SKM-1 (cell line): Measurements from ENCODE around the gene ZKSCAN5.
"Not testable (repeated sequence)": the region's sequence is repeated elsewhere in the genome, so short reads cannot be mapped to it uniquely, and the experiment has no call there.

Experiments
- DNase-seq: peaks from one replicate; lab custom pipeline; 2025; ENCODE audit not compliant: unreplicated experiment; lab: John Stamatoyannopoulos, UW

Gene ZKSCAN5

DNA sequence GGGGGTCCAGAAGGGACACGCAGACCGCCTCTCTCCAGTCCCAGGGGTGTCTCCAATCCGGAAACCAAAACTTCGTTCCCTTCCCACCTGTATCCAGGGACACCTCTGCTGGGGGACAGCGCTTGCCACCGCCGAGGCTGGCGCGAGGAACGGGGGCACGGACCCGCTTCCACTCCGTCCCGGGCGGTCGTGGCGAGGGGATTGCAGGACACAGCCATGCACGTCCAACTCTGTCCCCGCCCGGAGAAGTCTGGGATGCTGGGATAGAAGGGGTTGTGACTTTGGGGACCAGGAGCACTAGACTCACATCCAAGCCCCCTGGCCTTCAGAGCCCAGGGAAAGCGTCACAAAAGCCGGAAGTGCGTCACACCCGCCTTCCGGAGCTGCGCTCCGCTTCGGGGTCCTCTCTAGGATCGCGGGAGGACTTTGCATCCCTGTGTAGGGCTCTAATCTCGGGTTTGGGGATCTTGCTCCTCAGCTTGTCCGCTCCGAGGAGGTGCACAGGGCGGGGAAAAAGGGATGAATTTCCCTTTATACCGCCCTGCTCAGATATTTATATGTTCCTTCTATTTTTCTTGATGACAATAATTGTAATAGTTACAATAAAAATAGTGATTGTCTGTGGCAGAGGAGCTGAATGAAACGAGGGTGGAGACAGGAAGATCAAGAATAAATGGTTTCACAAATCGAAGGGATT lies 47.5 kb downstream of the ZKSCAN5 start, which contains the start of gene FAM200A:
Gene FAM200A (minus strand): TSS at position 348 of the 697 bp plus-strand sequence. CDS start 3,707 bp downstream, outside the sequence.
- peak; percentile 68 for DNase-seq

GRCh38 chr7:99553039-99553438 lies 48.6 kb downstream of the ZKSCAN5 start:
- no peak for DNase-seq

DNA sequence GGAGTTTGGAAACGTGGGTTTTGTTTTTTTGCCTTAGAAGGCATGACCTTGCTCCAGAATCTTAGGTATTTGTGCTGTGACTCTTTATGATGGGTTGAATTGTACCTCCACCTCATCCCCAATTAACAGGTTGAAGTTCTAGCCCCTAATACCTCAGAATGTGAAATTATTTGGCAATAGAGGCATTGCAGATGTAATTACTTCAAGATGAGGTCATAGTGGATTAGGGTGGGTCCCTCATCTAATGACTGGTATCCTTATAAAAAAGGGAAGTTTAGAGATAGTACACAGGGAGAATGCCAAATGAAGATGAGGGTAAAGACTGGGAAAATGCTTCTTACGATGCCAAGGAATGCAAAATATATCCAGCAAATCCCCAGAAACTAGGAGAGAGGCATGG lies 50.5 kb downstream of the ZKSCAN5 start:
- DNase-seq, result no peak

- DNase-seq, result no peak
These were observed 52.7 kb downstream of the ZKSCAN5 start for GRCh38 chr7:99557196-99557607.

GRCh38 chr7:99557940-99558305 lies 53.5 kb downstream of the ZKSCAN5 start:
- DNase-seq, result no peak

DNA sequence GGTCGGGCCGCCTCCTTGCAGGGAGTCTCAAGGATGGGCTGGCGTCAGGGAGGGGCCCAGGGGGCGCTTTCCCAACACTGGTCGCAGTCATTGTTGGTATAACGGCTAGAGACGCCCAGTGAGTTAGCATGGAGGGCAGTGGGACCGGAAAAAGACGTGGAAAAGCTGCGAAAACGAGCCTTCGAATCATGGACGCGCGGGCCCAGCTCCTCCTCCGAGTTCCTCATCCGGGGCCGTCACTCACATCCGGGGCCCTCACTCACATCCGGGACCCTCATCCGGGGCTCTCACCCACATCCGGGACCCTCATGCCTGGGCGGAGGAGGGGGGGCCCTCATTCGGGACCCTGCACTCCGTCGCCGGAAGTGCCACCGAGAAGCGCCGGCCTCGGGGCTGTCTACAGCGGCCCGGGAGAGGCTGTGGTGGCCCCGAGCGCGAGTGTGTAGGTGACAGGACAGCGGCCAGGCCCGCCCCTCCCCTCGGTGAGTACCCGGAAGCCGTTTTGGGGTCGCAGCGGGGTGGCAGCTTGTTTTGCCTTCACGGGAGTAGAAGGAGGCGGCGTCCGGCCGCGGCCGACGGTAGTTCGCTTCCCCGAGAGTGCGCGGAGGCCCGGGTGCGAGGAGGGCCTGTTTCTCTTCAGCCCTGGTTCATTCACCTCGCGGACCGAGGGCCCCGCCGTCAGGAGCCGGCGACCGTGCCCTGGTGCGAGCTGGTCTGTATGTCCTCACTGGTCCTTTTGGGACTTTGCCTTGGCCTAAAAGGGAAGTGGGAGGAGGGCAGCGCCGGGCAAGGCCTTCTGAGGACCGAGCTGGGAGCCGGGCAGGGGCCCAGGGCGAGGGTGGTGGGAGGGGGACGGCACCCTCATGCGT lies 54.1 kb downstream of the ZKSCAN5 start, which contains the start of gene ZNF655:
Gene ZNF655 (plus strand): TSS at position 337 of the 869 bp plus-strand sequence. CDS start 1,918 bp downstream, outside the sequence.
- peak; percentile 51 for DNase-seq

DNA sequence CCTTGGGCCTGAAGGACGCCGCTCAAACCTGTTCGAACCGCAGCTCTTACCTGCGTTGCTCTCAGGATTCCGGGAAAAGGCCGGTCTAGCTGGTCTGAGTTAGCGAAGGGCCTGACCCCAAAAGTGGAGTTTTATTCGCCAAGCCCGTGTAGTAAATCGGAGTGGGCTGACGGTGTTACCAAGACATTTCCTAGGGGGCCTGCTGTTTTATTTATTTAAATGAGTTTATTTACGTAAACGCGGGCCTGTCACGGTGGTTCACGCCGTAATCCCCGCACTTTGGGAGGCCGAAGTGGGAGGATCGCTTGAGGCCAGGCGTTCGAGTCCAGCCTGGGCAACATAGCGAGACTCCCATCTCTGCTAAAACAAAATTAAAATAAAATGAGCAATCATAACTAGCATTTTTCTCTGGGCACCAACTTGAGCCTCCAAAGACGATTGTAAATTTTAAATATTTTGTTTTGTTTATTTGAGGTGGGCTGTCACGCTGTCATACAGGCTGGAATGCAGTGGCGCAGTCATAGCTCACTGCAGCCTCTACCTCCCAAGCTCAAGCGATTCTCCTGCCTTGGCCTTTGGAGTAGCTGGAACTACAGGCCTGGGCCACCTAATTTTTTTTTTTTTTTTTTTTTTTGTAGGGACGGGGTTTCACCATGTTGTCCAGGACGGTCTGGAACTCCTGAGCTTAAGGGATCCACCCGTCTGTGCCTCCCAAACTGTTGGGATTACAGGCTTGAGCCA lies 54.9 kb downstream of the ZKSCAN5 start:
- no peak for DNase-seq

DNA sequence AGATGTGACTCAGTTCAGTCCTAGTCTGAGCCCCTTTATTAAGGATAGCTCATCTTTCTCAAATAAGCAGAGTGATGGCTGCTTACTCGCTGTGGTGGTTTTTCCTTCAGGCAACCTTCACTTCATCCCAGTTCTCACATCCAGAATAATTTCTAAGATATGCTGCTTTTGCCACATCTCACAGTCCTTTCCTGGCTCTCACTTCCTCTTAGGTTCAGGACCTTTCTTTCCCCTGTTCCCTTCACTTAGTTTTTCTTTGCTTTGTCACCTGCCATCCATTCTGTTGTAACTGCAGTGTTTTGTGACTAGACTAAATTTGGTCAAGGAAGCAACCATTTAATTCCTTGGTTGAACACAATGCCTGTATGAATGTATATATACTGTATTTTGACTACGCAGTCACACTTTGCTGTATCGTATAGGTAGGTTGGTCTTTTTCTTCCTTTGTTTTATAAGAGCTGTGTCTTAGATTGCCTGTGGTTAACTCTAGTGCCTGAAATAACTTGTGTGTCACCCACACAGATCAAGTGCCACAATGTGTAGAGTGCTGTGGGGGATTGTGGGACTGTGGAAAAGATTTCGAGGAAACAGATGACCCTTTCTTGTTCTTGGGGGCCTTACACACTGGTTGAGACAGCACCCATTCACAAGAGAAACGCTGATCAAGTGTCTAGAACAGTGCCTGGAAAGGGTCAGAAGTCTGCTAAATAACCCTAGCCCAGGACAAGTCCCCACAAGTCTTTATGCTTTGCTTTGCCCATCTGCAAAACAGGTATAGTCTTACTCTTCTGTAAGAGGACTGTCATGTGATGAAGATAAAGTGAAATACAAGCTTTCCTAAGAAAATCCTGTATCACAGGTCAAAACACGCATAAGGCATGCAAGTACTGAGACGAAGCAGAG lies 56.6 kb downstream of the ZKSCAN5 start:
- no peak for DNase-seq

- DNase-seq, result no peak
These were observed 57.2 kb downstream of the ZKSCAN5 start for GRCh38 chr7:99561737-99562051.

DNA sequence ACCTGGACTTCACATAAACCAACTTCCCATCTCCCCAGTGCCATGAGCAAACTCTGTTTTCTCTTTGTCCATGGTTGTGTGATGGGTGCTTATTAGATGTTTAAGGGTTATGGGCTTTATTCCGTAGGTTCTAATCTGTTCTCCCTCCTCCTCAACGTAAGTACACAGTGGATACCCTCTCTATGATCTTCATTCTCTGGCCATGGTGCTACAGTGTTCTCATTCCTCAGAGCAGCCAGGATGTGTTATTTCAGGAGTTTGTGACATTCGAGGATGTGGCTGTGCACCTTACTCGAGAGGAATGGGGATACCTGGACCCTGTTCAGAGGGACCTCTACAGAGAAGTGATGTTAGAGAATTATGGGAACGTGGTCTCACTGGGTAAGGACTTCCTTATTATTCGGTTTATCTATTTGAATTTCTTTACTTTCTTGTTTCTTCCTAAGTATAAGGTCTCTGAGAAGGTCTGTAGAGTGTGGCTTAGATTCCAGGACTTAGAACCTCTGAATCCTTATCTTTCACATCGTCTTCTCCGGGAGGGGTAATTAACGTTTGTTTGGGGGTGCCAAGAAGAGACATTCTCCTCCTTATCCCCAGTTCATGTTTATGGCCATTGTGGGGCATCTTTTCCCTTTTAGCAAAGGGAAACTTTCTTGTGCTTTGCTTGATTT lies 57.8 kb downstream of the ZKSCAN5 start:
- no peak for DNase-seq

- no peak for DNase-seq
These were observed 58.4 kb downstream of the ZKSCAN5 start for GRCh38 chr7:99562832-99563231.

DNA sequence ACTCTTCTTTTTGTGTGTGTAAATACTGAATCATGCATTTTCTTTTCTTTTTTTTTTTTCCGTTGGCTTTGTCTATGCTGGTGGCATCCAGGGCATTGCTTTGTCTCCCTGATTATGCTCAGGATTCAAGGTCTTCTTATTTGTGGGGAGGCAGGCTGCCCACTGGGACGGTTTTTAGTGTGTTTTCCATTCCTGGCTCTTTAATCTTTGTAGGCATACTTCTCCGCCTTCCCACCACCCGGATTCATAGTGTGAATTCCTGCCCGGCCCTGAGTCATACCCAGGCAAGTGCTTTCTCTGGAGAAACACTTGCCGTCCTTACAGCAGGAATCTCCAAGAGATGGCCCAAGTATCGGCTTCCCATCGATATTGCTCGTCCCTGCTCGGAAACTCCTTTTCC lies 59.2 kb downstream of the ZKSCAN5 start:
- DNase-seq, result no peak

GRCh38 chr7:99568770-99569169 lies 64.3 kb downstream of the ZKSCAN5 start:
- not testable (repeated sequence) for DNase-seq

DNA sequence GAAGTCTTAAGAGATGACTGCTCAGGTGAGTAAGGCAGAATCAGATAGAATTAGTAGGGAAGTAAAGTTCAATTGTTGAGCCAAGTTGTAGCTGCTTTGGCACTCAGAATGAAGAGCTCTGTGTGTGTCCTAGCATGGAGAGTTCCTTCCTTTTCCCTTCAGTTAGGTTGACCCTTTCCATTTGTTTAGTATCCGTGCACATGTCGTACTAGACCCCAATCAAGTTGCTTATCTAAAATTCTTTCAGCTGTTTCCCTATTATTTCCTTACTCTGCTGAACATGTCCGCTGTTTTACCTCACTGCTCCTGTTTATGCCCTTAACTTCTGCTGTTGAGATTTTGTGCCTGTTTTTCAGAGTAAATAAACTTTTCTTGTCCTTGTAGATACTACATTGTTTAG lies 67.3 kb downstream of the ZKSCAN5 start:
- no peak for DNase-seq

DNA sequence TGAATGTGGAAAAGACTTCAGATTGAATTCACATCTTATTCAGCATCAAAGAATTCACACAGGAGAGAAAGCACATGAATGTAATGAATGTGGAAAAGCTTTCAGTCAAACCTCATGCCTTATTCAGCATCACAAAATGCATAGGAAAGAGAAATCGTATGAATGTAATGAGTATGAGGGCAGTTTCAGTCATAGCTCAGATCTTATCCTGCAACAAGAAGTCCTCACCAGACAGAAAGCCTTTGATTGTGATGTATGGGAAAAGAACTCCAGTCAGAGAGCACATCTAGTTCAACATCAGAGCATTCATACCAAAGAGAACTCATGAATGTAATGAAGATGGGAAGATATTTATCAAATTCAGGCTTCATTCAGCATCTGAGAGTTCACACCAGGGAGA lies 68.8 kb downstream of the ZKSCAN5 start:
- DNase-seq, result no peak

DNA sequence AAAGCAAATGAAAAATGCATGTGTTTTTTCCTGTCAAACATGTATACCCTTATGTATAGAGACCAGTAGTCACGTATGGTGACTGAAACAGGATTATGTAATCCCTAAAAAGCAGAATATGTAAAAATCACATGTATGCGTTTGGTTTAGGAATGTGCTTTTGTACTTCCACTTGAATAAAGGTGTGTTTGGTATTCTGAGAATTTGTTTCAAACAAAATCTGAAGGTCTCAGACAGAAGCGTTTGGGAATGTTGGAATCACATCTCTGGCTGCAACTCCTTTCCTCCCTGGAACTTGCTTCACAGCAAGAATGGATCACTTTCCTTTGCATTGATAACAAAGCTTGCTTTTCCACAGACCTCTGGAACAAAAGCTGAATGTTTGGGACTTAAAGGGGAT lies 71.8 kb downstream of the ZKSCAN5 start:
- no peak for DNase-seq

DNA sequence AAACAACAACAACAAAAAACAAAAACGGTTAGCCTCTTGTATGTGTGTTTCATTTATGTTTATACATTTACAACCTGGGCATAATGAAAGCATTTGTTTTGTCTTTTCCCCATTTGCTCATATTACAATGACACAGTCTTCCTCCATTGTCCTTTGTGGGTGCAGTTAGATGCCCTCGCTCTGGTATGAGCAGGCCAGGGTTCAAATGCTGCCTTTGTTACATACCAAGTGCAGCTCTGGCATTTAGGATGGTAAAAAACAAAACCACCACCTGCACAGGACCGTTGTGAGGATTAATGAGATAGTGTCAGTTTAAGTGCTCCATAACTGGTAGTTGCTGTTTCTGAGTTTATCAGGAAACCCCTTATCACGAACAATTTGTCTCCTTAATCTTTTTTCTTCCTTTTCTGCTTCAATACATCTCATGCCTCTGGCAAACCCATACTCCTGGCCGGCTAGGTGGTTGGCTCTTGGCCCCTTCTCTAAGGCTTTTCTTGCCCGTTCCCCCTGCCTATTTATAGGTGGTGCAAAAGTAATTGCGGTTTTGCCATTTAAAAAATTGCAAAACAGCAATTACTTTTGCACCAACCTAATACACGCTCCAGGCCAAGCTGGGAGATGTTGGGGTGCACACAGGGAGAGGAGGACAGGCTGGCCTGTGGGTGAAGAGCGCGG lies 75.0 kb downstream of the ZKSCAN5 start:
- DNase-seq, result no peak

DNA sequence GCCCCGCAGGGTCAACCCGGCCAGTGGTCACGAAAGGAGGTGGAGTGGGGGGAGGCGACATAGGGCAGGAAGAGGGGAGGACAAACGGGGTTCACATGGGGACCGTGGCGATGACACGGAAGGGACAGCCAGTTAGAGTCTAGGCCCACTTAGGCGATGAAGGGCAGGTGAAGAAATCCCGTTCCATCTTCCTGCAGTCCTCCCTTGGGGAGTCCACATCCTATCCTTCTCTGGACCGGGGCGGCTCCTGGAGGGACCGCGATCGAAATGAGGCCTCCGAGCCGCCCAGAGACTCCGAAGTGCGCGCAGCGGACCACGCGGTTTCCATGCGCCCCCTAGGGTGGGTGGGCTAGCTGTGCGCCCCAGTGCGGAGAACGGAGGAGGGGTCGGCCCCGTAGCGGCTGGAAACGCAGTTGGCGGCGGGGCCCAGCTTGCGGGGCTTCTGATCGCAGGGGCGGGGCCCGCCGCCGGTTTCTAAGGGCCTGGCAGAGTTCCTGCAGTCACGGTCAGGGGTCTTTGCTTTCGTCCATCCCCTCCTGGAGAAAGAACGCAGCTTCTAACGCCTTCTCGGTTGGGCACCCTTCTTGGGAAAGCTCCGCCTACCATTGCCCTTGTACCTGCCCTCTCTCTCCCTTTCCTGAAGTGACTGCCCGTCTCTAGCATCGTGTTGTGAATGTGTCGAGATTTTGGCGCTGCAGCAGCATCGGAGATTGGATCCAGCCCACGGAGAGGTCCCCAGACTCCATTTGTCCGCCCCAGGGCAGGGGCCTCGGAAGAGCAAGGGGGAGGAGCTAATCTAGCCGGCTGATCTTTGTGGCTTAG lies 75.7 kb downstream of the ZKSCAN5 start:
- DNase-seq, result no peak
